GM21825 (cell line): ENCODE results near the gene ZNF668.

ENCODE experiments used
- ATAC-seq: cut with Tn5 transposase; IDR thresholded peaks from one replicate; pipeline ENCODE4 v1.9.1; 2021; ENCODE audit warnings: mild to moderate bottlenecking, moderate library complexity; ENCODE audit not compliant: unreplicated experiment

ZNF668 gene

GRCh38 chr16:31081428-31082351, 7.7 kb upstream of the ZNF668 start:
- ATAC-seq: no peak

DNA sequence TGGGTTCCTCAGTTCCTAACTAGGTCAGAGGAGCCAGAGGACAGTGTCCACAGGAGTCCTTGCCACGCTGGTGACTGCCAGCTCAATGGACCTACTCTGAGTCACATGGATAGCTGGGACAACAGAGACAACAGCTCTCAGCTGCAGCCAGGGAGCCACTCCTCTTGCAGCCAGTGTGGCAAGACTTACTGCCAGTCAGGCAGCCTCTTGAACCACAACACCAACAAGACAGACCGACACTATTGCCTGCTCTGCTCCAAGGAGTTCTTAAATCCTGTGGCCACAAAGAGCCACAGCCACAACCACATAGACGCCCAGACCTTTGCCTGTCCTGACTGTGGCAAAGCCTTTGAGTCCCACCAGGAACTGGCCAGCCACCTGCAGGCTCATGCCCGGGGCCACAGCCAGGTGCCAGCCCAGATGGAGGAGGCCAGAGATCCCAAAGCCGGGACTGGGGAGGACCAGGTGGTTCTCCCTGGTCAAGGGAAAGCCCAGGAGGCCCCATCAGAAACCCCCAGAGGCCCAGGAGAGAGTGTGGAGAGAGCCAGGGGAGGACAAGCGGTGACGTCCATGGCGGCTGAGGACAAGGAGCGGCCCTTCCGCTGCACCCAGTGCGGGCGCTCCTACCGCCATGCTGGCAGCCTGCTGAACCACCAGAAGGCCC, 6.8 kb upstream of the ZNF668 start:
- ATAC-seq: no peak

DNA sequence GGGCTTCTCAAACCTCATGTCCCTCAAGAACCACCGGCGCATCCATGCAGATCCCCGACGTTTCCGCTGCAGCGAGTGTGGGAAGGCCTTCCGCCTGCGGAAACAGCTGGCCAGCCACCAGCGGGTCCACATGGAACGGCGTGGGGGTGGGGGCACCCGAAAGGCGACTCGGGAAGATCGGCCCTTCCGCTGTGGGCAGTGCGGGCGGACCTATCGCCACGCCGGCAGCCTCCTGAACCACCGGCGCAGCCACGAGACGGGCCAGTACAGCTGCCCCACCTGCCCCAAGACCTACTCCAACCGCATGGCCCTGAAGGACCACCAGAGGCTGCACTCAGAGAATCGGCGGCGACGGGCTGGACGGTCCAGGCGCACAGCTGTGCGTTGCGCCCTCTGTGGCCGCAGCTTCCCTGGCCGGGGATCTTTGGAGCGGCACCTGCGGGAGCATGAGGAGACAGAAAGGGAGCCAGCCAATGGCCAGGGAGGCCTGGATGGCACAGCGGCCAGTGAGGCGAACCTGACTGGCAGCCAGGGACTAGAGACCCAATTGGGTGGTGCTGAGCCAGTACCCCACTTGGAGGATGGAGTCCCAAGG, 6.1 kb upstream of the ZNF668 start:
- no peak for ATAC-seq

DNA sequence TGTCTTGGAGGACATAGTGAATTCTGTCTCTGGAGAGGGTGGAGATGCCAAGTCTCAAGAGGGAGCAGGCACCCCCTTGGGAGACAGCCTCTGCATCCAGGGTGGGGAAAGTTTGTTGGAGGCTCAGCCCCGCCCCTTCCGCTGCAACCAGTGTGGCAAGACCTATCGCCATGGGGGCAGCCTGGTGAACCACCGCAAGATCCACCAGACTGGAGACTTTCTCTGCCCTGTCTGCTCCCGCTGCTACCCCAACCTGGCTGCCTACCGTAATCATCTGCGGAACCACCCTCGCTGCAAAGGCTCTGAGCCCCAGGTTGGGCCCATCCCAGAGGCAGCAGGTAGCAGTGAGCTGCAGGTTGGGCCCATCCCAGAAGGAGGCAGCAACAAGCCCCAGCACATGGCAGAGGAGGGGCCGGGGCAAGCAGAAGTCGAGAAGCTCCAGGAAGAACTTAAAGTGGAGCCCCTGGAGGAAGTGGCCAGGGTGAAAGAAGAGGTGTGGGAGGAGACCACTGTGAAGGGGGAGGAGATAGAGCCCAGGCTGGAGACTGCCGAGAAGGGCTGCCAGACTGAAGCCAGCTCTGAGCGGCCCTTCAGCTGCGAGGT, 5.4 kb upstream of the ZNF668 start:
- ATAC-seq: no peak

- ATAC-seq: no peak
Observed at GRCh38 chr16:31078597-31079341, 4.7 kb upstream of the ZNF668 start.

- ATAC-seq: no peak
Observed at GRCh38 chr16:31077592-31078396, 3.8 kb upstream of the ZNF668 start.

- no peak for ATAC-seq
Observed at GRCh38 chr16:31077024-31077423, 3.0 kb upstream of the ZNF668 start.

- ATAC-seq: no peak
Observed at GRCh38 chr16:31076319-31076718, 2.3 kb upstream of the ZNF668 start.

GRCh38 chr16:31074814-31075183, 759 bp upstream of the ZNF668 start:
- no peak for ATAC-seq

- ATAC-seq: peak; percentile 45
Observed at GRCh38 chr16:31073142-31073969, 684 bp downstream of the ZNF668 start.

- ATAC-seq: no peak
Observed at GRCh38 chr16:31072540-31073141, 1.4 kb downstream of the ZNF668 start.

GRCh38 chr16:31071861-31072260, 2.2 kb downstream of the ZNF668 start:
- ATAC-seq: no peak

DNA sequence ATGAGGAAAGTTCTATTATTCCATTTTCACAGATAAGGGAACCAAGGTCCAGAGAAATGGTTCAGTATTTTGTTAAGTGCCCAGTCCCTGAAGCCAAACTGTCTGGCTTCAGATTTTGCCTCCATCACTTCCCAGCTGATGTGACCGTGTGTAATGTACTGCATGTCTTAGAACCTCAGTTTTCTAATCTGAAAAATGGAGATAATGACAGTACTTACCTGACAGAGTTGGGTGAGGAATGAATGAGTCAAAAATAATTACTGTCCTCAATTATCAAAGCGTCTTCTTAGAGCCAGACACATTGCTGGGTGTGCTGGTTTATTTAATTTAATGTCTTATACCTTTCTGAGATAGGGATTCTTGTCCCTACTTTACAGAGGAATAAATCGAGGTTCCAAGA, 6.7 kb downstream of the ZNF668 start:
- ATAC-seq: no peak

- ATAC-seq: no peak
Observed at GRCh38 chr16:31064882-31065461, 9.1 kb downstream of the ZNF668 start.

- ATAC-seq: no peak
Observed at GRCh38 chr16:31063843-31064611, 10.0 kb downstream of the ZNF668 start.

DNA sequence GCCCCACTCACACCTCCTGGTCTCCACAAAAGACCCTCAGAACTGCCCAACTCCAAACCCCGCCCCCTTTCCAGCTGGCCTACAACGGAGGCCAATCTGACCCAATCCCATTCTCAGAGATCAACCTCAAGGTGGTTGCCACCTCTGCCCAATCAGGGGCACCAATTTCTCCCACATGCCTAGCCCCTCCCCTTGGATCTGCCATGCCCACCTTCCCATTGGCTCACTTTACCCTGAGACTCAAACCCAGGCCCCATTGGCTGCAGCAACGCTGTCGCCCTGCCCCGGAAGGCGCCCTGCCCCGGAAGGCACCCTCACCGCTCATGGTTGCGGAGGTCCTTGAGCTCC, 10.6 kb downstream of the ZNF668 start:
- no peak for ATAC-seq

DNA sequence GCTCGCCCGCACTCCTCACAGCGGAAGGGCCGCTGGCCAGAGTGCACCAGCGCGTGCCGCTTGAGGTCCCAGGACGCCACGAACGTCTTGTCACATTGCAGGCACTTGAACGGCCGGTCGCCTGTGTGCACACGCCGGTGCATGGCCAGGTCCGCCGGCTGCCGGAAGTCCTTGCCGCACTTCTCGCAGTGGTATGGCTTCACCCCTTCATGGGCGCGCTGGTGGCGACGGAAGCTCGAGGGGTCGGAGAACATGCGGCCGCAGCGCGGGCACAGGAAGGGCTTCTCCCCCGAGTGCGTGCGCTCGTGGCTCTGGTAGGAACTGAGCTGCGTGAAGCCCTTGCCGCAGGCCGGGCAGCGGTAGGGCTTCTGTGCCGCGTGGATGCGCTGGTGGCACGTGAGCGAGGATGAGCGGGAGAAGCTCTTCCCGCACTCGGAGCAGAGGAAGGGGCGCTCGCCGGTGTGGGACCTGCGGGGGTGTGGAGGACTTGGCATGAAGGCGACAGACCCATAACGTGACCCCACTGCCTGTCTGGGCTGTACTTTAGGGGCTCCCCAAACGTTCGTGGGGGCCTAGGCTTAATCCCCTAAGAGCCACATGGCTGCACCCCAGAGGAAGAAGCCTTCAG, 12.1 kb downstream of the ZNF668 start:
- no peak for ATAC-seq
